ENCODE results near the gene ASPSCR1. TPM values are rescaled to one million over a fixed set of nuclear protein-coding genes. Genes with fewer than 3 reads are reported as not detected.

The ASPSCR1 gene
- polyA plus RNA-seq, 1 experiment, result 15.4 TPM

DNA sequence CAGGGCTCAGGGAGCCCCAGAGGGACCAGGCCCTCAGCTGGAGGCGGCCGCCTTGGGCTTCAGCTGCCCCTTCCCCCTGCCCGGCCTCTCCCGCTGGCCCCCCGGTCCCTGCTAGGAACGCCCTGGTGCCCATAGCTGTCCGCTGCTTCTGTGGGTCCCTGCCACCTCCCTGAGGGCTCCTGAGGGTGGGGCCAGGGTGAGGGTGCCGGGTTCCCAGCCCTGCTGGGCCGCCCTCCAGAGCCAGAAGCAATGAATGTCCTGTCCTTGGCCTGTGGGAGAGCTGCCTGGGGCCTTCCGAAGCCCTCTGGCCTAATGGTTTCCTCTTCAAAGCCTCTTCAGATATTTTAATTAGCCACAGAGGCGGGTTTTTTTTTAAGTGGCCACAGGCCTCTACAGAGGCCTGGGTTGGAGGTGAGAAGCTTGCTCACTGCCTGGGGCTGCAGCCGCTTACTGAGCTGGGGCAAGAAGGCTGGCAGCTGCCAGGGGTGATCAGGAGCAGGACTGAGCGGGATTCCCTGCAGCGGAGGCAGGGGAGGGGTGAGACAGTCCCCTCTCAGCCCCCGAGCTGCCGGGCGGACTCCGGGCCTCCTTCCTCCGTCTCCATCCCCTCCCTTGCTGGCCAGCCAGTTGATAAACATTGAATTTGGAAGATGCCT lies 35.3 kb downstream of the ASPSCR1 start:
- ChIA-PET POLR2A (interaction anchor here (0.5 kb wide), 1 partner anchor 70 kb away, joined by 3 read pairs; no protein-coding TSS in a partner anchor), CTCF (interaction anchor here (0.9 to 2.4 kb wide), 5 partner anchors 8 to 146 kb away, joined by 3 to 16 read pairs (median 4); partner anchors contain the start of genes CENPX, LRRC45 and NOTUM)
- Histone ChIP-seq H3K4me3 (ENCODE audit: low read depth, low read length) (no peak overlapping the region), H3K36me3 (ENCODE audit: control insufficient read depth, insufficient read depth, low read length) (peaks cover 6% of the 10 kb centered on the region), H3K27me3 (ENCODE audit: control insufficient read depth, insufficient read depth, low read length) (no peaks in the 10 kb centered on the region)
- no peak for DNase-seq (ENCODE audit: low read depth)
- TF ChIP-seq, protein P1, sequence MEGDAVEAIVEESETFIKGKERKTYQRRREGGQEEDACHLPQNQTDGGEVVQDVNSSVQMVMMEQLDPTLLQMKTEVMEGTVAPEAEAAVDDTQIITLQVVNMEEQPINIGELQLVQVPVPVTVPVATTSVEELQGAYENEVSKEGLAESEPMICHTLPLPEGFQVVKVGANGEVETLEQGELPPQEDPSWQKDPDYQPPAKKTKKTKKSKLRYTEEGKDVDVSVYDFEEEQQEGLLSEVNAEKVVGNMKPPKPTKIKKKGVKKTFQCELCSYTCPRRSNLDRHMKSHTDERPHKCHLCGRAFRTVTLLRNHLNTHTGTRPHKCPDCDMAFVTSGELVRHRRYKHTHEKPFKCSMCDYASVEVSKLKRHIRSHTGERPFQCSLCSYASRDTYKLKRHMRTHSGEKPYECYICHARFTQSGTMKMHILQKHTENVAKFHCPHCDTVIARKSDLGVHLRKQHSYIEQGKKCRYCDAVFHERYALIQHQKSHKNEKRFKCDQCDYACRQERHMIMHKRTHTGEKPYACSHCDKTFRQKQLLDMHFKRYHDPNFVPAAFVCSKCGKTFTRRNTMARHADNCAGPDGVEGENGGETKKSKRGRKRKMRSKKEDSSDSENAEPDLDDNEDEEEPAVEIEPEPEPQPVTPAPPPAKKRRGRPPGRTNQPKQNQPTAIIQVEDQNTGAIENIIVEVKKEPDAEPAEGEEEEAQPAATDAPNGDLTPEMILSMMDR (IDR thresholded peaks at IDR 0.05; ENCODE audit: insufficient read depth, low read depth, low read length), result no peak

- POLR2A ChIA-PET, result interaction anchor here (0.5 kb wide), 1 partner anchor 71 kb away, joined by 3 read pairs; no protein-coding TSS in a partner anchor
- DNase-seq (ENCODE audit: low read depth), result no peak
Observed at GRCh38 chr17:82013341-82013740, 35.9 kb downstream of the ASPSCR1 start.

DNA sequence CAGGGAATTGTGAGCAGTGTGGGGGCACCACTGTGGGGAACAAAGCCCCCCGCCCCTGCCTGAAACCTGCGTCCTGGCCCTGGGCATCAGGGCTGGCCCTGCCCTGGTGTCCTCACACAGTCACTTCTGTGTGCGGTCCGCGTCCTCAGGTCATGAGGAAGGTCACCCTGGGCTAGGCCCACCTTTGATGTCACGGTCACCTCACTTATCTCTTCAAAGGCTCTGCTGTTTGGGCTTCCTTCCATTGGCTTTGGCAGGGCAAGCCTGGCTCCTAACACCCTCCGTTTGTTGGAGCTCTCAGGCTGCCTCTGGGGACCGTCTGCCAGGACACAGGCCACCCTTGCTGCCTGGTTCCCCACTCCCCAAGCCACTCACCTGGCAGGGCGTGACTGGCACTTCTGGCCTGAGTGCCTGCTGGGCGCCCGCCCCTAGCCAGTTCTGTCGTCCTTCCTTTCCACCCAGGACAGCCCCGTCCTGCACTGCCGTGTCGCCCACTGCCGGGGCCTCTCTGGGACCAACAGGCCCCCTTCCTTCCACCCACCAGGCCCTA lies 36.4 kb downstream of the ASPSCR1 start:
- H3K36me3 ChIP-seq (ENCODE audit: control insufficient read depth, insufficient read depth, low read length), result peaks cover 10% of the 10 kb centered on the region
- no peak for DNase-seq (ENCODE audit: low read depth)
- H3K4me3 ChIP-seq (ENCODE audit: low read depth, low read length), result no peak overlapping the region
- ChIA-PET CTCF (interaction anchor here (1.1 to 11.6 kb wide), 5 partner anchors 8 to 56 kb away, joined by 3 to 218 read pairs (median 13); partner anchors contain the start of genes CENPX, LRRC45 and NOTUM), POLR2A (no interaction called here)
- TF ChIP-seq, protein P1 (IDR thresholded peaks at IDR 0.05; ENCODE audit: insufficient read depth, low read depth, low read length), result no peak
- H3K27me3 ChIP-seq (ENCODE audit: control insufficient read depth, insufficient read depth, low read length), result no peaks in the 10 kb centered on the region

More at GRCh38 chr17:82013341-82013740, 35.9 kb downstream of the ASPSCR1 start:
- TF ChIP-seq, protein P1 (IDR thresholded peaks at IDR 0.05; ENCODE audit: insufficient read depth, low read depth, low read length), result no peak
- H3K4me3 ChIP-seq (ENCODE audit: low read depth, low read length), result no peak overlapping the region
- H3K36me3 ChIP-seq (ENCODE audit: control insufficient read depth, insufficient read depth, low read length), result peaks cover 10% of the 10 kb centered on the region
- H3K27me3 ChIP-seq (ENCODE audit: control insufficient read depth, insufficient read depth, low read length), result no peaks in the 10 kb centered on the region
- CTCF ChIA-PET, result interaction anchor here (0.9 to 2.4 kb wide), 5 partner anchors 9 to 147 kb away, joined by 3 to 16 read pairs (median 4); partner anchors contain the start of genes CENPX, LRRC45 and NOTUM

- ChIA-PET POLR2A (no interaction called here), CTCF (interaction anchor here (1.5 to 11.6 kb wide), 2 partner anchors 10 to 54 kb away, joined by 4 to 218 read pairs; partner anchors contain the start of gene NOTUM)
- H3K27me3 ChIP-seq (ENCODE audit: control insufficient read depth, insufficient read depth, low read length), result no peaks in the 10 kb centered on the region
- no peak overlapping the region for H3K4me3 ChIP-seq (ENCODE audit: low read depth, low read length)
- H3K36me3 ChIP-seq (ENCODE audit: control insufficient read depth, insufficient read depth, low read length), result peaks cover 15% of the 10 kb centered on the region
- TF ChIP-seq, protein P1 (IDR thresholded peaks at IDR 0.05; ENCODE audit: insufficient read depth, low read depth, low read length), result no peak
- no peak for DNase-seq (ENCODE audit: low read depth)
Observed at GRCh38 chr17:82014432-82014831, 37.0 kb downstream of the ASPSCR1 start.

DNA sequence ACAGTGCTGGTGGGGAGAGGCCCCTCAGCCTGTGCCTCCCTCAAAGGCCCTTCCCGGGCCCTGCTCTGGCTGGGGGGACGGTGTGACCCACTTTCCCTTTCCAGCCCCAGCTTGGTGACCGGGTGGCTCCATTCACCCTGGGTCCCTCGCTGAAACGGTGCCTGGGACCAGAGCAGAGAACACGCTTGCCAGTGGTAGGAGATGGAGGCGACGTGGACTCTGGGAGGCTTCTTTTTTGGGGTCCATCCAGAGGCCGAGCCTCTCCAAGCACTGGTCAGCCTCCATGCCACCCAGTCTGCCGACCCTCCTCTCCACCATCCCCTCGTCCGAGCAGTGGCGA lies 37.5 kb downstream of the ASPSCR1 start:
- Histone ChIP-seq H3K36me3 (ENCODE audit: control insufficient read depth, insufficient read depth, low read length) (peaks cover 15% of the 10 kb centered on the region), H3K4me3 (ENCODE audit: low read depth, low read length) (no peak overlapping the region), H3K27me3 (ENCODE audit: control insufficient read depth, insufficient read depth, low read length) (no peaks in the 10 kb centered on the region)
- ChIA-PET CTCF (interaction anchor here (11.6 kb wide), 1 partner anchor 55 kb away, joined by 218 read pairs; the partner anchor contains the start of gene NOTUM), POLR2A (no interaction called here)
- TF ChIP-seq, protein P1 (IDR thresholded peaks at IDR 0.05; ENCODE audit: insufficient read depth, low read depth, low read length), result no peak
- DNase-seq (ENCODE audit: low read depth), result no peak
